HuH-7 (cell line): ENCODE results near the gene SORCS1.

Experiments
- DNase-seq: peaks from one replicate; pipeline ENCODE4 v3.0.0; 2011; ENCODE audit warnings: low spot score

Gene SORCS1

GRCh38 chr10:106540645-106541044, 623.9 kb downstream of the SORCS1 start:
- DNase-seq: no peak

DNA sequence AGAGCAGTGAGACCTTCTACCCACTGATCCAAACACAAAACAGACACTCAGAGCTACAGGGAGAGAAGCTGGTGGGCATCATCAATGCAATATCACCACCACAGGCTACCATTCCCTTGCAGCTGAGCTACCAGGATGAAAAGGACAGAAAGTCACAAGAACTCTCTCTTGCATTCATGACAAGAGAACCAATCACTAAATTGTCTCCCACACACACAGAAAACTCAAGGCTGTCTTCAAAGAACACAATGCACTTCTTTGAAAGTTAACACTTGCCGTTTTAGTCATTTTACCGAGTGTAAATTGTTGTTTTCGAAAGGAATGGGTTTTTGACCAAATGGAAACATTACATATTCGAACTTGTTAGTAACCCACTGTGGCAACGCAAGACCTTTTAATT, 626.6 kb downstream of the SORCS1 start:
- DNase-seq: no peak

DNA sequence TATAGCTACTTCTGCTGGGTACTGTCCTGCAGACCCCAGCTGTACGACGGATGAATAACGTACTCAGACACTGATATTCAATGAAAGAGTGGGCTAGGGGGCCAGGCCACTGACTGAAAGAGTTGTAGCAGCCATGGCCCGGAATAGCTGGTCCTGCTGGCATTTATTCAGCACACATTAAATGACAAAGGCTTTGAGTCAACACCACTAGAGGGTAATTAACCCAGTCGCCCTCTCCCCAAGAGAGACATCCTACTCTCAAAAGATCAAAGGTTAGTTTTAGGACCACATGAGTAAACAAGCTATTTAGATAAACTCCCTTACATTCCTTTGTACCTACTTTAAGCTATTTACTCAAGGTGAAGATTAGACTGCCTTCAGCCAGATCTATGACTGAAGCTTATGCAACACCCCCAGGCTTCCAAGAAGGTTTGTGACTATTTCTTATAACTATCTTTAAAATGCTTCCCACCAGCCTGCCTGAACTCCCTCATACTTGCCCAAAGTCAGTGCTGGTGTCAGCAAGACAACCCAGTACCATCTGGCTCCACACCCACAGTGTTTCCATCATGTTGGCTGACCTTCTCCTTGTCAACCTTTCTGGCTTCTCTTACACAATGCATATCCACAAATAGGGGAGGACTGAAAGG, 629.1 kb downstream of the SORCS1 start:
- no peak for DNase-seq

- no peak for DNase-seq
Measured at GRCh38 chr10:106534441-106534840, 630.1 kb downstream of the SORCS1 start.

- no peak for DNase-seq
Measured at GRCh38 chr10:106528702-106529101, 635.8 kb downstream of the SORCS1 start.

DNA sequence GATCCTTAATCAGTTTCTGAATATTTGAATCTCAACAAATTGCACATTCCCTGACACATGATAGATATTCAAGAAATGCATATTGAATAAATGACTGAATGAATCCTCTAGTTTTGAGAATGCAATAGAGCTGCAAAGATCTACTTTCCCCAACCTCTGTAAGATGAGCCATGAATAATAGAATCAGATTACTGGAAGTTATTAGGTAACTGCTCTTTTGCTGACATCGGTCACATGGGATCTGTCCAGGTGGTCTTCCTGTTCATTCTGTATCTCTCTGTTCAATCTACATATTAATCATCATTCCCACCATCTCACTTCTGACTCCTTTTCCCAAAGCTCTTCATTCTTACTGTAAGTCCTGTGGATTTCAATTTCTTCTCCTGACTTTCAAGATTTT, 638.7 kb downstream of the SORCS1 start:
- DNase-seq: no peak
